CD4-positive, alpha-beta T cell treated with Interleukin-17A for 1 hour (primary cell): Measurements from ENCODE around the gene DOK6.

ENCODE experiments used
- DNase-seq: peaks from one replicate; pipeline ENCODE4 v3.0.0-alpha.2; 2020

Gene DOK6

GRCh38 chr18:69557282-69557681 is 156.6 kb downstream of the DOK6 start:
- DNase-seq = no peak

- no peak for DNase-seq
Observed at GRCh38 chr18:69558052-69558451, 157.4 kb downstream of the DOK6 start.

GRCh38 chr18:69559604-69560003 is 158.9 kb downstream of the DOK6 start:
- DNase-seq = no peak

- no peak for DNase-seq
Observed at GRCh38 chr18:69564602-69565001, 163.9 kb downstream of the DOK6 start.

GRCh38 chr18:69567813-69568488 is 167.3 kb downstream of the DOK6 start:
- no peak for DNase-seq

- DNase-seq = no peak
Observed at GRCh38 chr18:69569133-69569532, 168.4 kb downstream of the DOK6 start.

- DNase-seq = no peak
Observed at GRCh38 chr18:69574401-69574800, 173.7 kb downstream of the DOK6 start.

- DNase-seq = no peak
Observed at GRCh38 chr18:69580107-69580506, 179.4 kb downstream of the DOK6 start.

GRCh38 chr18:69584429-69584828 is 183.7 kb downstream of the DOK6 start:
- no peak for DNase-seq

- DNase-seq = no peak
Observed at GRCh38 chr18:69585696-69586095, 185.0 kb downstream of the DOK6 start.

GRCh38 chr18:69586537-69586936 is 185.8 kb downstream of the DOK6 start:
- DNase-seq = no peak

GRCh38 chr18:69588301-69588700 is 187.6 kb downstream of the DOK6 start:
- no peak for DNase-seq

- no peak for DNase-seq
Observed at GRCh38 chr18:69590150-69590549, 189.5 kb downstream of the DOK6 start.

GRCh38 chr18:69596345-69596744 is 195.7 kb downstream of the DOK6 start:
- no peak for DNase-seq

GRCh38 chr18:69597561-69597960 is 196.9 kb downstream of the DOK6 start:
- DNase-seq = no peak

GRCh38 chr18:69599377-69599776 is 198.7 kb downstream of the DOK6 start:
- DNase-seq = no peak

- no peak for DNase-seq
Observed at GRCh38 chr18:69612242-69612641, 211.6 kb downstream of the DOK6 start.

- DNase-seq = no peak
Observed at GRCh38 chr18:69616114-69616513, 215.4 kb downstream of the DOK6 start.

- no peak for DNase-seq
Observed at GRCh38 chr18:69617408-69617807, 216.7 kb downstream of the DOK6 start.

- DNase-seq = no peak
Observed at GRCh38 chr18:69617888-69618287, 217.2 kb downstream of the DOK6 start.

GRCh38 chr18:69622184-69622583 is 221.5 kb downstream of the DOK6 start:
- no peak for DNase-seq

- no peak for DNase-seq
Observed at GRCh38 chr18:69622961-69623360, 222.3 kb downstream of the DOK6 start.

- no peak for DNase-seq
Observed at GRCh38 chr18:69626171-69626570, 225.5 kb downstream of the DOK6 start.

GRCh38 chr18:69626643-69627242 is 226.1 kb downstream of the DOK6 start:
- no peak for DNase-seq

GRCh38 chr18:69628774-69629359 is 228.2 kb downstream of the DOK6 start:
- DNase-seq = no peak
